ENCODE measurements around the gene SPRR2D.
"Not testable (repeated sequence)": the region's sequence is repeated elsewhere in the genome, so short reads cannot be mapped to it uniquely, and the experiment has no call there.

Gene SPRR2D

GRCh38 chr1:153040950-153041631, at the start of gene SPRR2D:
Gene SPRR2D (minus strand): TSS chr1:153041120. CDS start chr1:153040346, 774 bp downstream.
- DNase-seq (ENCODE audit: low spot score) (no peak), FAIRE-seq (no peak)

GRCh38 chr1:153087652-153088051, 46.7 kb upstream of the SPRR2D start:
- DNase-seq (ENCODE audit: low spot score) (no peak), FAIRE-seq (no peak)

DNA sequence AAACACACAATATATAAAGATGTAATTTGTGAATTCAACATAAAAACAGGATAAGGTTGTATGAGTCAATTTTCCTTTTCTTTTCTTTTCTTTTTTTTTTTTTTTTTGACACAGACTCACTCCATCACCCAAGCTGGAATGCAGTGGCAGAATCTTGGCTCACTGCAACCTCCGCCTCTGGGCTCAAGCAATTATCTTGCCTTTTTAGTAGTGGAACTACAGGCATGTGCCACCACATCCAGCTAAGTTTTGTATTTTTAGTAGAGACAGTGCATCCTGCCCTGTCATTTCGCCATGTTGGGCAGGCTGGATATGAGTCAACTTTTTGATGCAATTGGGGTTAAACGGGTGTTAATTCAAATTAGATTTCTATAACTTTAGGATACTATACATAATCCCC, 40.8 kb upstream of the SPRR2D start:
- no peak for DNase-seq (ENCODE audit: low spot score)
- no peak for FAIRE-seq

- no peak for FAIRE-seq
Measured at GRCh38 chr1:153072806-153073726, 32.1 kb upstream of the SPRR2D start.

GRCh38 chr1:153071511-153071910, 30.6 kb upstream of the SPRR2D start, which contains the start of gene SPRR2B:
Gene SPRR2B (minus strand): TSS chr1:153071611. CDS start chr1:153070839, 772 bp downstream.
- FAIRE-seq (no peak), DNase-seq (ENCODE audit: low spot score) (no peak)

More at GRCh38 chr1:153072806-153073726, 32.1 kb upstream of the SPRR2D start:
- DNase-seq (ENCODE audit: low spot score), result no peak

GRCh38 chr1:153070243-153070642, 29.3 kb upstream of the SPRR2D start:
- DNase-seq (ENCODE audit: low spot score) (no peak), FAIRE-seq (no peak)

- FAIRE-seq, result no peak
- DNase-seq (ENCODE audit: low spot score), result no peak
Measured at GRCh38 chr1:153058826-153059784, 18.2 kb upstream of the SPRR2D start.

GRCh38 chr1:153058154-153058553, 17.2 kb upstream of the SPRR2D start:
- DNase-seq (ENCODE audit: low spot score) (no peak), FAIRE-seq (no peak)

GRCh38 chr1:153057375-153057774, 16.5 kb upstream of the SPRR2D start, which contains the start of gene SPRR2A:
Gene SPRR2A (minus strand): TSS chr1:153057512. CDS start chr1:153056735, 777 bp downstream.
- no peak for FAIRE-seq
- DNase-seq (ENCODE audit: low spot score), result no peak

DNA sequence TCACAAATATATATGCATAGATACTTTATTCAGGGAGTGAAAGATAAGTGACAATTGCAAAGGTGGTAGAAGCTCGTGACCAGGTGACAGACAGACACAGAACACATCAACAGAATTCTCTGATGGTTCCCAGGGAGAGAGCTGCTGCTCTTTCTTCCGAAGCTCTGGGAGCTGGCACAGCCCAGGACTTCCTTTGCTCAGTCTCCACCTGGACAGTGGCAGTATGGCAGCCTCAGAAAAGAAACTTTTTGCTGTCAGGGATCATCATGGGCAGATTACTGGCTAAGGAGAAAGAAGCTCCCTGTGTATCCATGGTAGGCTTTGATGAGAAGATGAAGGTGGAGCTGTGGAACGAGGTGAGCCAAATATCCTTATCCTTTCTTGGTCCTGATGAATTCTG, 15.2 kb upstream of the SPRR2D start:
- not testable (repeated sequence) for FAIRE-seq; DNase-seq (ENCODE audit: low spot score)

DNA sequence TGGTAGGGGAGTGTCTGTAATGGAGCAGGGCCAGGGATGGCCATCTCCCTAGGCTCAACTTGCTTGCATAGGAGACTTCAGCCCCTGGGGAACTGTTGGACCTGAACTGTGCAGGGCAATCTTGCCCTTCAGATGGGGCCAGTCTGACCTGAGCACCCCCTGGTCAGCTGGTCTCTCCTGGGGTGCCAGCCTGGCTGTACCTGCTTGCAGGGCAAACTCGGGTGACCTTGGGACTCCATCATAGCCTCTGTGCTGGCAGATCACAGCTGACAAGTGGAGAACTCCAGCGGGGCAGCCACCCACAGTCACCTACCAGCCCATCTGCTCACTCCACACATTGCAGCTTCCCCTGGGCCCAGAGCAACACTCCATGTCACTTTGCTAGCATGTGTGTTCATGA, 8.3 kb upstream of the SPRR2D start:
- FAIRE-seq, result no peak
- DNase-seq (ENCODE audit: low spot score), result no peak

DNA sequence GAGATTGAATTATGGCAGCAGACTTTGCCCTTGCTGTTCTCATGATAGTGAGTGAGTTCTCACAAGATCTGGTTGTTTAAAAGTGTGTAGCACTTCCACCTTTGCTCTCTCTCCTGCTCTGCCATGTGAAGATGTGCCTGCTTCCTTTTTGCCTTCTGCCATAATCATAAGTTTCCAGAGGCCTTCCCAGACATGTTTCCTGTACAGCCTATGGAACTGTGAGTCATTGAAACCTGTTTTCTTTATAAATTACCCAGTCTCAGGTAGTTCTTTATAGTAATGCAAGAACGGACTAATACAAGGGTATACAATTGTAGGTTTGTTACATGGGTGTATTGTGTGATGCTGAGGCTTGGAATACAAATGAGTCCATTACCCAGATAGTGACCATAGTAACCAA, 5.7 kb downstream of the SPRR2D start:
- no peak for FAIRE-seq
- DNase-seq (ENCODE audit: low spot score), result no peak

- FAIRE-seq (no peak), DNase-seq (ENCODE audit: low spot score) (peak; percentile 80)
Measured at GRCh38 chr1:153032677-153033308, 8.1 kb downstream of the SPRR2D start.

DNA sequence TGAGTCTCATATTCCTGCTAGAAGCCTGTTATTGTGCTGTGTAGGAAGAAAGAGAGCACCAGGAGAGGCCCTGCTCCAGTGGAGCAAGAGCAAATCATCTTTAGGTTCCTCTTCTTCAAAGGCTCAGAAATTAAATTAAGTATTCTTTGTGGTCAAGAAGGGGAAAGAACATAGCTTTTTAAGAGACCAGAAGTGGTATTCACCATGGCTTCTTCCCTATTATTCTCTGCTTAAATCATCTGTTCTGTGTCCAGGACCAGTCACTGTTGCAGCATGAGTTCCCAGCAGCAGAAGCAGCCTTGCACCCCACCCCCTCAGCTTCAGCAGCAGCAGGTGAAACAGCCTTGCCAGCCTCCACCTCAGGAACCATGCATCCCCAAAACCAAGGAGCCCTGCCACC, 8.8 kb downstream of the SPRR2D start:
- no peak for FAIRE-seq
- no peak for DNase-seq (ENCODE audit: low spot score)

DNA sequence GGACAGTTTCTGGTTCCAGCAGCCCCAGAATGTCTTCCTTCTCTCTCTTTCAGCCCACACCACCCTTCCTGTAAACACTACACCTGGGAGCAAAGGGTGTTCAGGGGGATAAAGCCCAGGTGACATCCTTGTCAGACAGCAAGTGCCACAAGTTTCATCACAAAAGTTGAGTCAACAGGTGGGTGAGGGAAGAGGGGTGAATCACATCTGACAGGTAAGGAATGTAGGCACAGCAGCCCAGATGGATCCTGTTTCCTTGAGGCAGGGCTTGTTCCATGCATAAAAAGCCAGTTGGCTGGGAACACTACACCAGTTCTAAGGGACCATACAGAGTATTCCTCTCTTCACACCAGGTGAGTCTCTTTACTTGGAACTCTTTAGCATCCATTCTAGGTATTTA, 10.0 kb downstream of the SPRR2D start, which contains the start of gene SPRR1B:
TSS of gene SPRR1B (plus strand) at position 309 of the 400 bp plus-strand sequence. CDS start 1,143 bp downstream, outside the sequence.
- no peak for DNase-seq (ENCODE audit: low spot score)
- FAIRE-seq, result no peak

- DNase-seq (ENCODE audit: low spot score) (no peak), FAIRE-seq (no peak)
Measured at GRCh38 chr1:153028766-153029165, 12.2 kb downstream of the SPRR2D start.

- DNase-seq (ENCODE audit: low spot score) (no peak), FAIRE-seq (no peak)
Measured at GRCh38 chr1:153025797-153026196, 15.1 kb downstream of the SPRR2D start.

DNA sequence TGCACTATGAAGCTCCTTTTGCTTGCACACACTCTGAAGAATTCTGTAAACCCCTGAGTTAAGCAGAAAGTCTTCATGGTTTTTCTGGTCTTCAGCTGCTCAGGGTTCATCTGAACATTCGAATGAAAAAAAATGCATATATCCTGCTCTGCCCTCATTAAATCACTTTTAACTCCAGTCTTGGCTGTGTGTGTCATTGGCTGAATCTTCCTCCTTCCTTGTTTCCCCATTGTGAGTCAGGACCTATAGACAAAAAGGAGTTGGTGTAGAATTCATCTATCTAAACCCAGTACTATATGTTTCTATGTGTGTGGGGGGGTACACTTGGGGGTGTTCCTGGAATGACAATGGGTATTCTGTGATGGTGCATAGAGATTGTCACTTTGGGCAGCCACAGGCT, 16.5 kb downstream of the SPRR2D start:
- FAIRE-seq (no peak), DNase-seq (ENCODE audit: low spot score) (no peak)

GRCh38 chr1:153023109-153023508, 17.8 kb downstream of the SPRR2D start:
- no peak for DNase-seq (ENCODE audit: low spot score)
- no peak for FAIRE-seq

DNA sequence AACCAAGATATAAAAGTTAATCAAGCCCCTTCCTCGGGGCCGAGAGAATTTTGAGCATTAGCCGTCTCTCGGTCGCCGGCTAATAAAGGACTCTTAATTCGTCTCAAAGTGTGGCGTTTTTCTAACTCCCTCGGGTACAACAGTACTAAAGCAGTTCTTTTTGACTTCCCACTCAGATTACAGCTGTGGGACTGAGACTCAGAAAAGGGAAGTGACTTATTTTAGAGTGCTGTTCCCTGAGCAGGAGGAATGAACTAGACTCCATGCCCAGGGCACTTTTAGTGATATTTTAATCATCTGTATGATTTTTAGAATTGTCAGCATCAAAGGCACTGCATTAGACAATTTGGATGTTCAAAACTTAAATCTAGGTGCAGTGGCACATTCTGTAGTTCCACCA, 18.6 kb downstream of the SPRR2D start:
- not testable (repeated sequence) for DNase-seq (ENCODE audit: low spot score); FAIRE-seq

Data from urothelium cell line (cell line).